ENCODE results near the gene USP9X.

DNA sequence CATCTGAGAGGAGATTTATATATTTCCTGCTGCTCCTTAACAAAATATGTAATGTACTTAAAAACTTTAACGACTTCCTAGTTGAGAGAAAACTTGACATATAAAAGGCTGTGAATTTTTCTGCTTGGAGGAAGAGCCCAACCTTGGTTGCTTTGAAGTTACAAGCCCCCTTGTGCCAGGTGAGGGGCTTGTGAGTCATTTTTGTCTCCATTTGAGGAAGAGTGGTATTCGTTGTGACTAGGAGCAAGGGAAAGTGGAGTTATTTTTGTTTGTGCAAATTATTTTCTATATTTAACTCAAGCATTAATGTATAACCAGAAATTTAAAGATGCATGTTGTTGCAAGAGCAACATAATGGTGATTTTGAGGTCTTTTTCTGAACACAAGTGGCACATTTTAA is 149.7 kb downstream of the USP9X start:
- TF ChIP-seq CTCF (IDR thresholded peaks at IDR 0.05) (no peak), MAX (CRISPR knock-in tag; IDR thresholded peaks at IDR 0.05) (no peak), E2F4 (CRISPR knock-in tag; IDR thresholded peaks at IDR 0.05; ENCODE audit: borderline replicate concordance, low read depth) (no peak), HMGA2 (CRISPR knock-in tag; IDR thresholded peaks at IDR 0.05) (no peak), CREM (CRISPR knock-in tag; IDR thresholded peaks at IDR 0.05) (no peak), ZNF512 (CRISPR knock-in tag; IDR thresholded peaks at IDR 0.05; ENCODE audit: borderline replicate concordance) (no peak)
- TF ChIP-seq, protein P1, sequence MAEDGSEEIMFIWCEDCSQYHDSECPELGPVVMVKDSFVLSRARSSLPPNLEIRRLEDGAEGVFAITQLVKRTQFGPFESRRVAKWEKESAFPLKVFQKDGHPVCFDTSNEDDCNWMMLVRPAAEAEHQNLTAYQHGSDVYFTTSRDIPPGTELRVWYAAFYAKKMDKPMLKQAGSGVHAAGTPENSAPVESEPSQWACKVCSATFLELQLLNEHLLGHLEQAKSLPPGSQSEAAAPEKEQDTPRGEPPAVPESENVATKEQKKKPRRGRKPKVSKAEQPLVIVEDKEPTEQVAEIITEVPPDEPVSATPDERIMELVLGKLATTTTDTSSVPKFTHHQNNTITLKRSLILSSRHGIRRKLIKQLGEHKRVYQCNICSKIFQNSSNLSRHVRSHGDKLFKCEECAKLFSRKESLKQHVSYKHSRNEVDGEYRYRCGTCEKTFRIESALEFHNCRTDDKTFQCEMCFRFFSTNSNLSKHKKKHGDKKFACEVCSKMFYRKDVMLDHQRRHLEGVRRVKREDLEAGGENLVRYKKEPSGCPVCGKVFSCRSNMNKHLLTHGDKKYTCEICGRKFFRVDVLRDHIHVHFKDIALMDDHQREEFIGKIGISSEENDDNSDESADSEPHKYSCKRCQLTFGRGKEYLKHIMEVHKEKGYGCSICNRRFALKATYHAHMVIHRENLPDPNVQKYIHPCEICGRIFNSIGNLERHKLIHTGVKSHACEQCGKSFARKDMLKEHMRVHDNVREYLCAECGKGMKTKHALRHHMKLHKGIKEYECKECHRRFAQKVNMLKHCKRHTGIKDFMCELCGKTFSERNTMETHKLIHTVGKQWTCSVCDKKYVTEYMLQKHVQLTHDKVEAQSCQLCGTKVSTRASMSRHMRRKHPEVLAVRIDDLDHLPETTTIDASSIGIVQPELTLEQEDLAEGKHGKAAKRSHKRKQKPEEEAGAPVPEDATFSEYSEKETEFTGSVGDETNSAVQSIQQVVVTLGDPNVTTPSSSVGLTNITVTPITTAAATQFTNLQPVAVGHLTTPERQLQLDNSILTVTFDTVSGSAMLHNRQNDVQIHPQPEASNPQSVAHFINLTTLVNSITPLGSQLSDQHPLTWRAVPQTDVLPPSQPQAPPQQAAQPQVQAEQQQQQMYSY (CRISPR knock-in tag; IDR thresholded peaks at IDR 0.05) = no peak
